HuH-7.5 (cell line): Measurements from ENCODE around the gene FAM169A.
"Not testable (repeated sequence)": the region's sequence is repeated elsewhere in the genome, so short reads cannot be mapped to it uniquely, and the experiment has no call there.

Experiments used
- DNase-seq: peaks from one replicate; pipeline ENCODE4 v3.0.0; 2011; ENCODE audit warnings: low spot score

Gene FAM169A

GRCh38 chr5:74870299-74871067 is 4.3 kb upstream of the FAM169A start:
- no peak for DNase-seq

- not testable (repeated sequence) for DNase-seq
Observed at GRCh38 chr5:74869414-74869813, 3.2 kb upstream of the FAM169A start.

GRCh38 chr5:74866596-74867162 is 492 bp upstream of the FAM169A start:
- DNase-seq: peak; percentile 29

- peak; percentile 28 for DNase-seq
Observed at GRCh38 chr5:74865256-74865803, 857 bp downstream of the FAM169A start.

- peak; percentile 33 for DNase-seq
Observed at GRCh38 chr5:74864823-74865222, 1.4 kb downstream of the FAM169A start.

- DNase-seq: no peak
Observed at GRCh38 chr5:74863726-74864125, 2.5 kb downstream of the FAM169A start.

GRCh38 chr5:74862221-74862620 is 4.0 kb downstream of the FAM169A start:
- no peak for DNase-seq

- not testable (repeated sequence) for DNase-seq
Observed at GRCh38 chr5:74856975-74857374, 9.2 kb downstream of the FAM169A start.

GRCh38 chr5:74853256-74853655 is 12.9 kb downstream of the FAM169A start:
- no peak for DNase-seq

GRCh38 chr5:74851684-74852353 is 14.4 kb downstream of the FAM169A start:
- no peak for DNase-seq

- no peak for DNase-seq
Observed at GRCh38 chr5:74850789-74851425, 15.3 kb downstream of the FAM169A start.

- no peak for DNase-seq
Observed at GRCh38 chr5:74850030-74850429, 16.2 kb downstream of the FAM169A start.

- DNase-seq: no peak
Observed at GRCh38 chr5:74848553-74849025, 17.6 kb downstream of the FAM169A start.

- DNase-seq: no peak
Observed at GRCh38 chr5:74839229-74839628, 27.0 kb downstream of the FAM169A start.

- DNase-seq: no peak
Observed at GRCh38 chr5:74838262-74838661, 27.9 kb downstream of the FAM169A start.

GRCh38 chr5:74837115-74837514 is 29.1 kb downstream of the FAM169A start:
- DNase-seq: no peak

GRCh38 chr5:74833537-74834266 is 32.5 kb downstream of the FAM169A start:
- no peak for DNase-seq

- DNase-seq: no peak
Observed at GRCh38 chr5:74829413-74829812, 36.8 kb downstream of the FAM169A start.

GRCh38 chr5:74822288-74822687 is 43.9 kb downstream of the FAM169A start:
- DNase-seq: no peak

- no peak for DNase-seq
Observed at GRCh38 chr5:74816875-74817274, 49.3 kb downstream of the FAM169A start.

- no peak for DNase-seq
Observed at GRCh38 chr5:74810915-74811314, 55.3 kb downstream of the FAM169A start.

- no peak for DNase-seq
Observed at GRCh38 chr5:74801941-74802340, 64.2 kb downstream of the FAM169A start.
